Measurements from ENCODE around the gene UNC13C.

Gene UNC13C

DNA sequence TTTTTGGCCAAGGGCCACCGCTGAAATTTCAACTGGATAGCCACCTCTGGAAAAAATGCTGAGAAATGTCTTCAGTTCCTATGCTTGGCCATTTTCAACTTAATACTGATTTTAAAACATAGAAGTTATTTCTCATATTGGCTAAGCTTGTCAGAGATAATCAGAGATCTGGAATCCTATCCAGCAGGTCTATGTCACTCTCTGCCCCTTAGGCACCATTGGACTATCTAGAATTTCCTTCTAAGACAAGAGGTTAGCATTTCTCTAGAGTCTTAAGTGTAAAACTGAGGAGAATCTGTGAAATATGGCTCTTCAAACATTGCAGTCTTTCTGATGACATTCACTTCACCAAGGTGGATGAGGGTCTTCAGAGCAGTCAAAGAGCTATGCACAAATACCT lies 597.3 kb downstream of the UNC13C start:
- TF ChIP-seq CTCF (conservative IDR thresholded peaks at IDR 0.05; ENCODE audit: low read depth, low read length), result no peak
- no peak overlapping the region for H3K4me3 ChIP-seq (ENCODE audit: low read depth, low read length)
- DNase-seq (ENCODE audit: low read depth), result no peak

DNA sequence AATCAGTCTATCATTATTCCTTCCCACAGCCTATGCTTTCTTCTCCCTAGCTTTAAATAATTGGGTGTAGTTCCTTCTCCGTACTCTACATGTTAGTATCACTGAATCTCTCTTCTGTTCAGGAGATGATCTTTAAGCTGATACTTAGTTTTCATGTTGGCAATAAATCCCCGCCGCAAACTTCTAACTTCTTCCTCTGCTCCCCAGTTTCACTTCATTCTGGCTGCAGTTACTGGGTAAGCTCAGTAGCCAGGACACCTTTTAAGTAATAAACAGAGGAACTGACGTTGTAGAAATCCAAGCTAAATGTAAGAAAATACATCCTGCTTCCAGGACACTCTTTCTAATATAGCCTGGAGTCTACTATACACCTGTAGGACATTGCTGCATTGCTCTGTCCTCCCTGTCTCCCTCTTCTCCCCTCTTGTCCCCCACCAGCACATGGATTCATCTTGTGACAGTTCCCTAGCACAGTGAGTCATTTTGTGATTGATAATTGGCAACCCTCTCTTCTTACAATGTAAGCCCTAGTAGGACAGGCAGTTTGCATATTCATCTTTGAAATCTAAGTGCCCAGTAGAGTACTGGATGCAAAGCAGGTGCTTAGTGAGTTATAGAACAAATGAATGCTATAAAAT lies 598.2 kb downstream of the UNC13C start:
- no peak for DNase-seq (ENCODE audit: low read depth)
- no peak overlapping the region for H3K4me3 ChIP-seq (ENCODE audit: low read depth, low read length)

GRCh38 chr15:54577476-54578250 lies 599.4 kb downstream of the UNC13C start:
- no peak overlapping the region for H3K4me3 ChIP-seq (ENCODE audit: low read depth, low read length)
- no peak for DNase-seq (ENCODE audit: low read depth)
- no peak for TF ChIP-seq CTCF (conservative IDR thresholded peaks at IDR 0.05; ENCODE audit: low read depth, low read length)

More for the DNA sequence above, 598.2 kb downstream of the UNC13C start:
- no peak for TF ChIP-seq CTCF (conservative IDR thresholded peaks at IDR 0.05; ENCODE audit: low read depth, low read length)

- DNase-seq (ENCODE audit: low read depth), result no peak
- no peak for TF ChIP-seq CTCF (conservative IDR thresholded peaks at IDR 0.05; ENCODE audit: low read depth, low read length)
- no peak overlapping the region for H3K4me3 ChIP-seq (ENCODE audit: low read depth, low read length)
Measured at GRCh38 chr15:54579855-54580254, 601.6 kb downstream of the UNC13C start.

DNA sequence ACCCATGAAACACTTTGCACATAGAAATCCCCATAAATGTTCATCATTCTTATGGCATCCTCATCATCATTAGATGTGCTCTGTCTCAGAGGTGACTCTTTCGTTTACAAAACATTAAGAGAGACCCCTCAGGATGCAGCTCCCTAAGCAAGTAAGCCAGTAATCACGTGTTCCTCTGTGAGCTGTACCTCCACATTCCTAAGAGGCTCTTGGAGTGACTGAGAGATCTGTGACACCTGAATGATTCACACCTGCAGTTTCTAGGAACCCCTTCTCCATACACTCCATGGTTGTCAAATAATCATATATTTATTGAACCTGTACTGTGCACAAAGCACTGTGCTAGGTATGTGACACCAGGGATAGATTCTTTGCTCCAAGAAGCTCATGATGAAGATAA lies 602.4 kb downstream of the UNC13C start:
- TF ChIP-seq CTCF (conservative IDR thresholded peaks at IDR 0.05; ENCODE audit: low read depth, low read length), result no peak
- DNase-seq (ENCODE audit: low read depth), result no peak
- H3K4me3 ChIP-seq (ENCODE audit: low read depth, low read length), result no peak overlapping the region

GRCh38 chr15:54582863-54583643 lies 604.8 kb downstream of the UNC13C start:
- no peak for TF ChIP-seq CTCF (conservative IDR thresholded peaks at IDR 0.05; ENCODE audit: low read depth, low read length)
- H3K4me3 ChIP-seq (ENCODE audit: low read depth, low read length), result no peak overlapping the region

More at GRCh38 chr15:54582863-54583643, 604.8 kb downstream of the UNC13C start:
- no peak for DNase-seq (ENCODE audit: low read depth)

Measured in choroid plexus epithelial cell (primary cell).